Activated T-helper 9 cell treated with anti-CD3 and anti-CD28 coated beads, Interleukin-2, amount 50 U/mL, for 16 hours (primary cell): ENCODE measurements around the gene SLC6A1.

ENCODE experiments used
- DNase-seq: peaks from one replicate; pipeline ENCODE4 v3.0.0-alpha.2; 2020; ENCODE audit warnings: low read depth

SLC6A1 gene

DNA sequence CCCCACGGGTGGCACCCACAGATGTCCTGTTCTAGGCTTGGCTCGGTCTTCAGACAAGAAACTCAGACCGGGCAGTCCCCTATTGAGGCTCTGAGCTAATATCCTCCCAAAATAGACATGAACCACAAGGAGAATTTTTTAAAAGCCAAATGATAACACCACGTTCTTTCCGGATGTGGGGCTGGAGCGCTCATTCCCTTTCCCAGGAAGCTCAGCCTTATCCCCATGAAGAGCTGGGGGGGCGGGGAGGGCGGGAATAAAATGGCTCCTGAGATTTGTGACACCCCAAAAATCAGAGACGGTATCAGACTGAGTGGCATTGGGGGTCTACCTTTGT is 1.1 kb downstream of the SLC6A1 start:
- DNase-seq, result no peak

DNA sequence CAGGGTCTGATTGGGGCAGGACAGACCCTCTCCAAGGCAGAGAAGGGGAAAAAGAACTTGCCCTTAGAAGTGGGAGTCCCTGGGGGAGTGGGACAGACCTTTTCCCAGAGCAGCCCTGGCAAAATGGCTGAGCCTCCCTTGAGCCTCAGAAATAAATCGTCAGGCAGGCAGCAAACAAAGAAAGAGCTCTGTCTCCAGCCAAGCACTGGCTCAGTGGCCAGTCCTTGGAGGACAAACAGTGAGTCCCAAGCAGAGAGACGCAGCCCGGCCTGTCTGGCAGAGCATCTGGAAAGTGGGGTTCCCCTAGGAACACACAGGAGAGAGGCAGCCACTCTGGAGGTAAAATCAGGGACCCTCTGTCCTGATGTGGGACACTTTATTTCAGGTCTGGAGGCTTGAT is 1.8 kb downstream of the SLC6A1 start:
- no peak for DNase-seq

DNA sequence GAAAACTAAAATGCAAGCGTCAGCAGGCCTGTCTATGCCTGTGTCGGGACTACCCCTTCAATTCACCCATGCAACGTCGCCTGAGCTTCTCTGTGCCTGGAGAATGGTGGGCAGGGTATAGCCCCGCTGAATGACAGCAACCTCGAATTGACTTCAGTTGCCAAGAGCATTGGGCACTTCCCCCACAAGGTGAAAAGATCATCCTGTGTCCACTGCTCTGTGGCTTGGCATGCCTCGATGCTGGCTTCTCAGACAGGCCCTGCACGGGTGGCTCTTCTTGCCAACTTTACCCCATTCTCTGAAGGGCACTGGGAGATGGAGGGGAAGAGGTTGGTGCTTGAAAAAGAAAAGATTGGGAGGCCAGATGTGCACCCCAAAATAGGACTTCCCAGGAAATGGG is 3.3 kb downstream of the SLC6A1 start:
- no peak for DNase-seq

DNA sequence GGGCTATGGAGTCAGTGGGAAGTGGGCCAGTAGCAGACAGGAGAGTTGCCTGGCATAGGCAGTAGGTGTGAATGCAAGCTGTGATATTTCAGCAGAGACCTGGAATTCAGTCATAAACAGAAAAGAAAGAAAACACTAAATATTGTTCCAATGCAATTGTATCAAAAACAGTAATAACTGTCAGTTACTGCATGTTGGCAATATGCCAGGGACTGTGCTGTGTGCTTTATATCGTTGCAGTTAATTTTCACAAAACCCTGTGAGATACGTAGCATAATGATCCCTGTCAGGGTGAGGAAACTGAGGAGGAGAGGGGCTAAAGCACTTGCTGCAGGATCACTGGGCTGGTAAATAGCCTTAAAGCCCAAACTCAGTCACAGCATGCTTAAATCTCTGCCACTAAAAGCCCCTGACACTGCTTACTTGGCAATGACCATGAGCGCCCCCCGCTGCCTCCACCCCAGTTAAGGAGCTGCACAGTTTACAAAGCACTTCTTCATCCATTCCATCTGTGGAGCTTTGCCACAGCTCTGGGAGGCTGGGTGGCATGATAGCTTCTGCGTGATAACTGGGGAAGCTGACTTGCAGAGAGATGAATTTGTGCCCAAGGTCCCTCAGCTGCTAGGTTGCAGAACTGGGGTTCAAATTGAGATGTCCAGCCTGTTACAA is 3.9 kb downstream of the SLC6A1 start:
- no peak for DNase-seq

DNA sequence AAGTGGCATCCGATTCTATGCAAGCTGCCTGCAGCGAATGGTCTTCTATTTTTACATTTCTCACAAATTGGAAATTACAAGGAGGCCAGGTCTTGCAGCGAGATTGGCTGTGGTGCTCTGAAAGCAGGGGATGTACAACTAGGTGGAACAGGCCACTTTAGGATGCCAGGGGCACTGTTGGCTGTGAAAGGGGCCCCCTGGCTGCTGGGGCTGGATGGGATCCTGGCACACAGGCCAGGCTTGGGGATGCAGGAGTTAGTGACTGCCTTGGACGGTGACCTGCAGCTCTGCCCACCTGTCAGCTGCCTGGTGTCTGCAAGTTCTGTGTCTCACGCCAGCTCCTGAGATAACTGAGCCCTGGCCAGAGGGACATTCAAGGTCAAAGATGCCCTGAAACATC is 4.6 kb downstream of the SLC6A1 start:
- no peak for DNase-seq

DNA sequence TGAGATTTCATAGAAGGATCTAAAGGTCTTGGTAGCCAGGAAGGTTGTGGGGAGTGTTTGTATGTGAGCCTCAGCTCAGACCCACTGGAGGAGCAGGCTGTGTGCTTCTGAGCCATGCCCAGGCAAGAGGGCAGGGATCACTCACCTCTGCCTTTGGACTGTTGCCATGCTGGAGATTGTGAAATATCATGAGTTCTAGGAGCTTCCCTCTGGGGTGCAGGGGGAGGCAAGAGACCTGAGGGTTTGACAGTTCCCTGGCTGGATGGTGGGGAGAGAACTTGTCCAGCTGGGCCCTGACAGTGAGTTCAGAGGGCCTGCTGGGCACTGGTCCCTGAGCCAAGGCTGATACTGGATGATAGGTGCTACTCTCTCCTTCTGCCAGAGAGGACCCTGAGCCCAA is 6.0 kb downstream of the SLC6A1 start:
- DNase-seq, result no peak

DNA sequence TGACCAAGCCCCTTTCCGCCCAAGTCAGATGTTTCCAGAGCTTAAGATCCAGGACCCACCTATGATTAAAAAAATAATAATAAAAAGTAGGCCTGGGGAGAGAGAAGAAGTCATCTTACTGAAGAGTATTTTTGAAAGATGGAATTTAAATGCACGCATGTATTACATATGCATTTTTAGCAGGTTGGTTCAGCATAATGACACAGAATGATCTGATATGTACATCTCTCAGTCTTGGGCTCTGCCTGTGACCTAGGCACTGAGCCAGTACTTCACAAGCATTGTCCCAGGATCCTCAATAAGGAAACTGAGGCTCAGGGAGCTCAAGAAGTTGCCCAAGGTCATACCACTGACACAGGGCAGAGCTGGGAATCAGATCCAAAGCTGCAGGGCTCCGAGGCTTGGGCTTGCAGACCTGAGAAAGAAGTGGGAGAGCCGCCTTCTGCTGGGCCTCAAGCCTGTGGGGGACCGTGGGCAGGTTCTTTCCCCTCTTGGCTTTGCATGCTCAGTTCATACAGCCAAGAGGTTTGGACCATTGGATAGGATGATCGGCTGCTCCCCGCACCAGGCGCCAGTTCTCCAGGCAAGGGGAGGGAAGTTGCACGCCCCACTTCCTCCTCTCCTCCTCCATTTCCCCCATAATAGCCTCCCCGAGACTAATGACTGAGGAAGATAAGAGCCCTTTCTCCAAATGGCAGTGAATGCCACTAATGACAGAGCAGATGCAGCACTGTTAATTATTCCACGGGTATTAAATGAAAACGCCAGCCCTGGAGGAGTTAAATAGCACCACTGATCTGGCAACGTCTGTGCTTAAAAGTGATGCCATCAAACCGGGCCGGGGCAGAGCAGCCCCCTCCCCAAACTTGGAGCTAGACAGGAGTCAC is 6.9 kb downstream of the SLC6A1 start:
- no peak for DNase-seq

DNA sequence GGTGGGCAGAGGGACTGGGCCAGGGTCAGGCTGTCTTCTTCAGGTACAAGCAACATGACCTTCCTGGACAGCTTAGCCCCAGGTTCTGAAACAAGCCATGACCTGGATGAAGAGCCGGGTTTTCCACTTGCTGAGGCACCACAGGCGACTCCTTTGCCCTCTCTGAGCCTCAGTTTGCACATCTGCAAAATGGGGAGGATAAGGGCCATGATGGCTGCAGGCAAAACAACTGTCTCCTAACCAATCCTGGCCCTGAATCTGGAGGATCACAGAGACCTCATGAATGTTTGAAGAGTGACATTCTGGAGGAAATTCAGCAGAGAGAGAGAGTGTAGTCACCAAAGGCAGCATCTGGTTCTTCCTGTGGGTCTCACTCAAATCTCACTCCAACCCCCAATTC is 8.0 kb downstream of the SLC6A1 start:
- DNase-seq, result no peak

DNA sequence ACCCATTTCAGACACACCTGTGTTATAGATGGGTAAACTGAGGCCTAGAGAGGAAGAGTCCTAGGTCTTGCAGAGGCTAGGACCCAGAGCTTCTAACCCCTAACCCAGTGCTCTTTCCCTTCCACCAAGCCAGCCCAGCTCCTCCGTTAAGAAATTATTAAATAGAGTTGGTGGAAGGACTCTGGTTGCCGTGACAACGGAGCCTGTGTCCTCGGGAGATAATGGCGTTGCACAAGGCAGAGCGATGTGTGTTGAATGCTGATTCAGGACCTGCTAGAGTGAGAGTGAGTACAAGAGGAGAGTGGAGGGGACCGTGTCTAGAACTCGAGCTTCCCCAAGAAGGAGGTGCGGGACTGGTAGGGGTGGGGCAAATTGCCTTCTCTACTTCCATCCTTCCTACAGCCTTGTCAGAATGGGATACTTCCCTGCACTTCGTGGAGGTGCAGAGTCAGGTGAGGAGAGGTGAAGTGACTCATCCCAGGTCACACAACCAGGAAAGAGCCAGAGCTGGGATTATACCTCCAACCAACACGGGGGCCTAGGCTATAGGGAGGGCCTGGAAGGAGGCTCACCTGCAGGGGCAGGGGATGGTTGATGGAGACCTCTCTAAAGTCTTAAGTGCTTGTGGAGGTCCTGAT is 8.6 kb downstream of the SLC6A1 start:
- DNase-seq, result no peak

DNA sequence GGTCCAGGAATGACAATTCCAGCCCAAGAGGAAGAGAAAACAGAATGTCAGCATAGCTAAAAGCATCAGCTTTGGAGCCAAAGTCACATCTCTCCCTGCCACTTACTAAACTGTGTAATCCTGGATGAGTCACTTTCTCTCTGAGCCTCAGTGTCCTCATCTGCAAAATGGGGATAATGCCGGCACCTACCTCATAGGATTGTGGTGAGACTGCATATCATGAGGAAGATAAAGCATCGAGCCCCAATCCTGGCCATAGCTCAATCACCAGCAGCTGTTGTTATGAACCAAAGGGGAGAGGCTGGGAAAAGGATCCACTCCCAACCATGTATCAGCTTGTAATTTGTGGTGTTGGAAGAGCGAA is 9.1 kb downstream of the SLC6A1 start:
- no peak for DNase-seq

DNA sequence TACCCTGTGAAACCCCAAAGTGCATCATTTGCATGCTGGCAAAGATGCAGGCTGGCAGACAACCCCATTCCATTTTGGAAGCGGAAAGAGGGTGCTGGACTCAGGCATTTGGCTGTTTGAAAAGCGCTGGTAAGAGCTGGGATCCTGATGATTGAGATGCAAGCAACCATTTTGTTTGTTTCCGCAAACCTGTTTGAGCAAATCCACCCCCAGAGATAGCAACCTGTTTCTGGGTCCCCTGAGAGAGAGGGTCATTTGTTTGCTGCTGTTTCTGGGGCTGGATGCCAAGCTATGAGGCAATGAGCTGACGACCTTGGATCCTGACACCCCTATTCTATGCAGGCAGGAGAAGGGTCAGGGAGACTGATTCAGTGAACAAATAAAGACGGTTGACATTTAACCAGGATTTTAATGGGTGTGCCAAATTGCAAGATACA is 9.8 kb downstream of the SLC6A1 start:
- DNase-seq, result no peak

DNA sequence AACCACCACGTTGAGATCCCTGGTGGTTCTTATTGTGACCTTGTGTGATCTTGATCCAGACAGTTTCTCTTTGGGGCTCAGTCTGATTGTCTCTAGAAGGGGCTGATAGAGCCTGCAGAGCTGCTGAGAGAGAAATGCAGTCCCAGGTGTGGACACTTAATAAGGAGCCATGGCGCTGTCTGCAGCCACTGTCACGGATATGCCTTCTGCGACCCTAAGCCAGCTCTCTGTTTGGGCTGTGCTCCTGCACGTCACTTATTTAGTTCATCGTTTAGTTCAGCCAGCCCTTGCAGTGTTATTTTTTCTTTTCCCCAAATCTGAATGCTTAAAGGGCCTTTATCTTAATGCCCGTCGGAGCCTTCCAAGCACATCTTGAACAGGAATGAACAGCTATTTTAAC is 12.0 kb downstream of the SLC6A1 start:
- DNase-seq, result no peak

DNA sequence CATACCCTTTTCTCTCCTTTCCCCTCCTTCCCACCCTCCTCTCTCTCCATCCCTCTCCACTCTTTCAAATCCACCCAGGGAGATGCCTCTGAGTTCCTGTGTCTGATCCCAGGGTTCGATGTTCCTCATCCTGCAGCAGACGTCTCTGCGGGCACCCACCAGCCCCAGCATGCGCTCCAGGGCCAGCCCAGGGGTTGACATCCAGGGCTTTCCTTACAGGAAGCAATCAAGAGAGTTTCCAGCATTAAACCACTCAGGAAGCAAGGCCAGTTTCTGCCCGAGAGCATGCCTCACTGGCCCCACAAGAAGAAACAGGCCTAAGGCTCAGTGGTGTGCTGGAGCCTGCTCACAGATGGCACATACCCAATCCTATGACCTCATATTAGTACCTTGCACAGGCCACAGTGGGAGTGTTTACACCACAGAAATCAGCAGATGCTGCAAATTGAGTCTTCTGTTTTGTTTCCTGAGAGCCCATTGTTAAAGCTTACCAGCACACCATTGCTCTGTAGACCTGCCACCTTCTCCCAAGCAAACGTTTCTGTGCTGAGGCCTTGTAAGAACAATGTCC is 13.2 kb downstream of the SLC6A1 start:
- no peak for DNase-seq

DNA sequence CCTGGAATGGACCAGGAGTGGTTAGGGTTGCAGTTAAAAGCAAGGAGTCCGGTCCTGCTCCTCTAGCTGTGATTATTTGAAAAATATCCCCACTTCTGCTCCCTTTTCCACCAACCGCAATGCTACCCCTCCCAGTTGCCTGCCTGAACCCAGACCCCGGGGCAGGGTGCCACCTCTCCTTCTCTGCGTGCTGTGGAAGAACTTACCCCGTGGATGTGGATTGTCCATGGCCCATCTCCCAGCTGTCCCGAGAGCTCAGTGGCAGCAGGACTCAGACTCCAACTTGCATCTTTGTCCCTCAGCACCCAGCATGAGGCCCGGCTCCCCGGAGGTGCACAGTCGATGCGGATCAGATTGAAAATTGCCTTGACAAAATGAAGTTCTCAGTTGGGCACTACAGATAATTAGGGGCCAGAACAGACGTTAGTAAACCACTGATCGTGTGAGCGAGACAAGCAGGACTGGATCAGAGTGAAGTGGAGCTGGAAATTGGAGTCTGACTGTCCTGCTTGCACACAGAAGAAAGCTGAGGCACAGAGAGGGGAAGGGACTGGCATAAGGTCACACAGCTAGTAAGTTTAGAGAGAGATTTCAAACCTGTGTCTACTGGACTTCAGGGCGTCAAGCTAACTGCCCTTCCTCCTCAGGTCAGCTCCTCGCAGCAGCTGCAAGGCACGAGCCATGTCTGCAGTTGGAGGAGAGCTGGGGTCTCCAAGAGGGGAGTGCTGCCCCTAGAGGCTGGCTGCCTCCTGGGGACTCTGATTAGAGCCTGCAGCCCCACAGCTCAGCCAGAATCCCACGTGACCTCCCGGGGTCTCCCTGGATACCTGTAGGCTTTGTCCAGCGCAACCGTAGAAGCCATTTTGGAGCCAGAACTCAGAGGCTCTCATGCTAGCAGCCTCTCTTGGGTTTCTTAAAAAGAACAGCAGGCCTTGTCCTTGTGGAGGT is 14.7 kb downstream of the SLC6A1 start:
- no peak for DNase-seq

DNA sequence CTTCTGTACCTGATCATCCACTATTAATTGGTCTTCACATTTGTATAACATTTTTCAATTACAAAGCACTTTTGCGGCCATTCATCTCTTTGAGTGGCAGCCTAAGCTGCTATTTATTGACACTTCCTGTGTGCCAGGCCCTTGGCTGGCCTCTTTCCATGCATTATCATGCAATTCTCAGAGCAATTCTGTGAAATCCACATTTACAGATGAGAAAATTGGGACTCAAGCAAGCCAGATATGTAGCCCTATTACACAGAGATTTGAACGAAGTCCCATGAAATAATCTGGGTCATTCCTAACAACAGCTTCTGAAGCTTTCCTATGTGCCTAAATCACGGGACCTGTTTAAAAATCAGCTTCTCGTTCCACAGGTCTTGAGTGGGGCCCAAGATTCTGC is 17.4 kb downstream of the SLC6A1 start:
- no peak for DNase-seq

DNA sequence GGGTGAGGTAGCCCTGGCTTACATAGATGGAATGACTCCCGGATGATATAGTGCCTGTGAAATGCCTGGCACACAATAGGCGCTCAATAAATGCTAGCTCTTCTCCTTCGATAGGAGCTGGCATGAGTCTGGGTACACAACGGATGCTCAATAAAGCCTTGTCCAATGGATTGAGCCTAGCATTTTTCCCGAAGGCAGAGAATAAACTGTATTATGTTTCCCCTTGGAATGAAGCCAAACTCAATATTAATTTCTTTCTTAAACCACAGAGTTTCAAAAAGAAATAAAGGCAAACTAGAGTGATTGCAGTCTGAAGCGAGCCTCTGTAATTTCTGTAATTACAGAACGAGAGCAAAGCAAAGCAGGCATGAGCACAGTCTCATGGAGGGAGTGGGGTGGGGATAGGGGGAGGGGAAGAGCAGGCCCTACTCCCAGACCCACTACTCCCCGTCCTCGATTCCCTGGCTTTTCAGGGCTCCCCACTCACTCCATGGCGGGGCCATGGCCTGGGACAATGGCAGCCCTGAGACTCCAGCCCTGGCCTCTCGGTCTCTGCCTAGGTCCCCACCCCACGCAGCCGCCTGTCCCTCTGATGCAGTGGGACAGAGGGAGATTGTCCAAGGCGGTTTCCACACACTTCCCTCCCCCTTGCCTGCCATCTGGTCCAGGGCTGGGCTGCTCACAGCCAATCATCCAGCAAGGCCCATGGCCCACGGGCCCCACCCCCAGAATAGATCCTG is 18.0 kb downstream of the SLC6A1 start:
- no peak for DNase-seq

DNA sequence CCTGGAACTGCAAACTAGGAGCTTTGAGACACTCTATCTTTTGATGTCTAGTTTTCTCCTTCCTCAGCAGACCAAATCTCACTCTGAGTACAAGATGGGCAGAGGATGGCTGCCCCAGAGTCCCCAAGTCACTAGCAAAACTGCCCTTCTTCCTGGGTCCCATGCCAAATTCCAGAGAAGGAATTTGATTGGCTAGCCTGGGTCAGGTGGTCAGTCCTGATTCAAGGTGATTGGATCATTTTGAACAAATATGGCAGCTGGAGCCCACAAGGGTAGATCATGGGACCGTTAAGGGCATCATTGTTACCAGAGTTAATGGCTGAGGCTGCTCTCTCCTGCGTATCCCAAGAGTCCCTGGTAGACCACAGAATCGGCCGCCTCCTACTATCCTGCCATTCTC is 21.7 kb downstream of the SLC6A1 start:
- no peak for DNase-seq

DNA sequence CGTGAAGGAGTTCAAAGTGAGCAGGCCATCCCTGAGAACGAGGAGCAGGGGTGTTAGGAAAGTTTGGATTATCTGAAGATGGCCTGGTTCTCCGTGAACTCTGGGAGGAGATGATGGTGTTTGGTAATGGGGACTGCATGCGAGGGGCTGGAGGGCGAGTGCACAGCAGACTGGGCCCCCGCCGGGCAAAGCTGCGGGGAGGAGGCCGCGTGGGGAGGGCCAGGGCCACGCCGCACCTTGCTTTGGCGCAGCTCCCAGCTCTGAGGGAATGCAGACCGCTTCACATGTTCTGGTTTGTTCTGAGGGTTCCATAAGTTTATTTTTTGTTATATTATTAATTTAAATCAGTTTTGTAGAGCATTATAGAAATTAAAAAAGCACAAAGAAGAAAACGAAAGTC is 22.2 kb downstream of the SLC6A1 start:
- no peak for DNase-seq

DNA sequence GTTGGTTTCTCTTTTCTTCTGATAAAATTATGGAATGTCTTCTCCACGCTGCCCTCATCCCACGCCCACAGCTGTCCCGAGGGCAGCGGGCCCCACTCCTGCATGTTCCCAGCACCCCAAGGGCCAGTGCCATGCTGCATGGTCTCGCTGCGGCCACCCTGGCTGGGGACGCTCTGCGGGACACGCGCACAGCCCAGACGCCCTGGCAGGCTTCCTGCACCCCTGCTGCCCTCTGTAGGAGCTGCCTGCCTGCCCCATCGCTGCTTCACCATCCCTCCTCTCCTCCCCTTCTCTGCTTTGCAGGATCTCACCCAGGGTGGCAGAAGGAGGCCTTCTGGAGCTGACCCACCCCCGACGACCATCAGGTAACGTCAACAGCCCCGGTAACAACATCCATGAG is 22.8 kb downstream of the SLC6A1 start:
- no peak for DNase-seq

DNA sequence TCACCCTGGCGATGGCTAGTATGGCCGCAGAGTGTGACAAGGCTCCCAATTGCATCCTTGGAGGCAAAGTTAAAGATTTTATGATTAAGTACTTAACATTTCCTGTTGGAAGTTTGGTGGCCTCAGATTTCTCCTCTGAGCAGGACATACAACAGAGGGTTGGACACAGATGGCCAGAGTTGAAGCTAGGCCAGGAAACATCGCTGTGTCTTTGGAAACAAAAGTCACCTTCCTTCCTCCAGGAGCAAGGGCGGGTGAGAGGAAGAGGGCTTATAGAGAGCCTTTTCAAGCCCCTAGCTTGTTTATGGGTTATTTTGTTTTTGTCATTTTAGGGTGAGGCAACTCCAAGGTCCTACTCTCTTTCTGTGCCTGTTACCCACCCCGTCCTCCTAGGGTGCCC is 24.2 kb downstream of the SLC6A1 start:
- DNase-seq, result no peak

DNA sequence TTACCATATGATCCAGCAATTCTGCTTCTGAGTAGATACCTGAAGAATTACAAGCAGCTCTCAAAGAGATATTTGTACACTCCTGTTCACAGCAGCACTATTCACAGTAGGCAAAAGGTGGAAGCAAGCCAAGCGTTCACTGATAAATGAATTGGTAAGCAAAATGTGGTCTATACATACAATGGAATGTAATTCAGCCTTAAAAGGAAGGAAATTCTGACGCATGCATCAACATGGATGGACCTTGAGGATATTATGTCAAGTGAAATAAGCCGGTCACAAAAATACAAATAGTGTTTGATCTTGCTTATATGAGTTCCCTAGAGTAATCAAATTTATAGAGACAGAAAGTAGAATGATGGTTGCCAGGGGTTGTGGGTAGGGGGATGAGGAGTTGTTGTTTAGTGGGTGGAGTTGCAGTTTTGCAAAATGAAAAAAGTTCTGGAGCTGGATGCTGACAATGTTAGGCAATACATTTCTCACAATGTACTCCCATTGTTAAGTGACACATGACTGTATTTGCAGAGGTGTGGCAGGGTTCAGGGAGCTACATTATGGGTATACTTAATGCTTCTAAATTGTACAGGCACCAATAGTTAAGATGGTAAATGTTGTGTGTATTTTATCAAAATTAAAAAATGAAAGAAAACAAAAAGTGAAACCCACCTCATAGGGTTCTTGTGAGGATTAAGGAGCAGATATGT is 26.7 kb downstream of the SLC6A1 start:
- no peak for DNase-seq
